Adipose tissue (tissue), 3 donors: ENCODE measurements around the gene GHR. TPM values are rescaled to one million over a fixed set of nuclear protein-coding genes. Genes with fewer than 3 reads are reported as not detected.

Experiments
- H3K27ac ChIP-seq: one replicate; pipeline ENCODE4 v1.5.1; 2013; ENCODE audit warnings: low read depth, low read length
- WGBS, 3 donors: extraction: QIAGEN DNeasy Blood & Tissue Kit; methylation state at CpG; one replicate each; pipeline ENCODE4 v1.1.7; 2013; 5-methylcytosine and 5-hydroxymethylcytosine counted together
- polyA plus RNA-seq, 3 donors: library from polyadenylated mRNA; stranded (reverse); fragments of 200-250 nt; gene quantifications; one replicate each; pipeline ENCODE4 v1.2.3, GENCODE V29; 2013
- donor health status: healthy with polysubstance abuse.
- donor health status: Bipolar disorder and iron deficiency.
- donor health status: healthy.

GHR gene
- polyA plus RNA-seq, 3 donors: 6.3 to 108 (median 49.6) TPM

DNA sequence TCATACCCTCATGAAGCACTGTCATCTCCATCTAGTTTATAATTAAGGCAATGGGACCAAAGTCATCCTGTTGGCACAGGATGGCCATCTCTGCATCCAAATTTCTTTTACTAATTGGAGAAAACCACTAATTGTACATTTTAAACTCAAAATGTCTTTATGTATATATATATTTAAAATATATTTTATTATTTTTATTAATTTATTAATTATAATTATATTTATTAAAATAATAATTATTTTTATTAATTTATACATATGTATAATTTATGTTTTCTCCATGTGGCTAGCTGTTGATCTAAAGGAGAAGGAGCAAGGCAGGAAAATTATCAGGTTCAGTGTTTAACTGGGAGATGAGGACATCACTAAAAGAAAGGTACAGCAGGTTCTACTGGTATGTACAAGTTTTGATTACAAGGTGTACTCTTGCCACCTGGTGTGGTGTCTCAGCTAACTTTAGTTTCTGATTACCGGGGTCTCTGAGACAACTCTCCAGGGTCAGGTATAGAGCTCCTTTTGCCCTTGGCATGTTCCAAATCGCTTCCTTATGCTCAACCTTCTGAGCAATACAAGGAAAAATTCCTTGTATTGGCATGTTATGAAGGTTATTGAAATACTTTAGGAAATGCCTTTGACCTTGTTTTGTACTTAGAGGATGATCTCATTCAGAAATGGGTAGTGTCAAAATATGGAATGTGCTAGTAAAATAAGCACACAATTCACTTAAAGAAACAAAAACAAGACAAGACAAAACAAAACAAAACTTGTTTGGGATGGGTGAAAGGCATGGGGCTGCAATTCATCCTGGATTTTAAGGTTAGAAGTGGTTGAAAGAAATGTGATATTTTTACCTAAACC lies 79.6 kb downstream of the GHR start:
- no peak overlapping the region for H3K27ac ChIP-seq
- WGBS, 3 donors: 63 to 72% (median 69%) methylated on average over 2 of the region's 2 CpGs

DNA sequence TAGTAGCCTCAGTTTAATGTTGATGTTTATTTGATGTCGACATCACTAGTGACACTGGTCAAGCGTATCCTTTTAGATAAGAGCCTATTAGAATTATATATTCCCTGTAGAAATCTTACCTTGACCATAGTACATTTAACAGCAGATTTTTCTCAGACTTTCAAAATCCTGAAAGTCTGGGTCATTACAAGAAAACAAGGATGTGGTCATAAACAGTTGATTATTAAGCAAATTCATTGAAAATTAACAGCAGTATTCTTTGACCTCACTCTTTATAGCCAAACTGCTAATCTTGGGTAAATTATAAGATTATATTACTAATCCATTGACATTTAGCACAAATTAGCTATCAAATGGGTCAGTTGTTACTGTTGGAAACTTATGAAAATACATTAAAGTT lies 83.4 kb downstream of the GHR start:
- no peak overlapping the region for H3K27ac ChIP-seq
- WGBS, 3 donors: 94 to 96% (median 96%) methylated on average over 2 of the region's 2 CpGs

DNA sequence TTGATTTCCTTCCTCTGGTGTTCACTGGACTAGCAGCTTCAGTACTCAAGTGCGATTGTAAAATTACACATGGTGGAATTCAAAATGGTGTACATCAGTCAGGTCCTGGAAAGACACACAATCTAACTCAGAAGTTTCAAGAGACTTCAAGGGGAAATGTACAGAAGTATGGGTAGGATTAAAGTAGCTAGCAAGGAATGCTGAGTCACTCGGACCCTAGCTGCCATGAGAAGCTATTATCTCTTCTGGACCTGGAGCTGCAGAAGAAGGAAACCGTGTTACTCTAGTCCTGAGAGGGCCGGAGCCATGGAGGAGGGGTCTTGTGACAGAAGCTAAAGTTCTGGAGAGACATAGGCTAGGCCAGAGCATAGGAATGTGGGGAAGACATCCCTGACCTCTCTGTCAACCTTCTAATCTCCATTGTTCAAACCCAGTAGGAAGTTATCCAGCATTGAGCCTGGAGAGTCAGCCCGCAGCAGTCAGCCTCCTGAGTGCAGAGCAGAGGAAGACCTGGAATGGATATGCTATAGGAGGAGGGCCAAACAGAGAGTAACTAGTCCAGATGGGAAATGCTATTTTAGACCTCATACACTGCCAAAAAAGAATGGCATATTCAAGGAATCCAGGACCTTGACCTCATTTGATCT lies 84.3 kb downstream of the GHR start:
- H3K27ac ChIP-seq: no peak overlapping the region
- WGBS, 3 donors: 65 to 68% (median 68%) methylated on average over 5 of the region's 5 CpGs

DNA sequence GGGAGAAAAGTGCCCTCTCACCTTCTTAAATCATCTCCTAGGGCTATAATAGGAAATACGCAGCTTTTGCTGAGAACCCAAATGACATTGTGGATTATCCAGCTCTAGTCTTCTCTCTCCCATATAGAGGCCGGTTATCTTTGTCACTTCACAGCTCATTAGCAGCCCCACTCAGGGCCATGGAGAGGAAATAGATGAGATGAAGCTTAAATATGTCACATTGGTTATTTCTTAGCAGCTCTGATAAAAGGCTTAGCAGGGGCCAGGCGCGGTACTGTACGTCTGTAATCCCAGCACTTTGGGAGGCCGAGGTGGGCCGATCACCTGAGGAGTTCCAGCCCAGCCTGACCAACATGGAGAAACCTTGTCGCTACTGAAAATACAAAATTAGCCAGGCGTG lies 90.0 kb downstream of the GHR start:
- no peak overlapping the region for H3K27ac ChIP-seq
- WGBS, 3 donors: 94 to 96% (median 96%) methylated on average over 9 of the region's 9 CpGs

DNA sequence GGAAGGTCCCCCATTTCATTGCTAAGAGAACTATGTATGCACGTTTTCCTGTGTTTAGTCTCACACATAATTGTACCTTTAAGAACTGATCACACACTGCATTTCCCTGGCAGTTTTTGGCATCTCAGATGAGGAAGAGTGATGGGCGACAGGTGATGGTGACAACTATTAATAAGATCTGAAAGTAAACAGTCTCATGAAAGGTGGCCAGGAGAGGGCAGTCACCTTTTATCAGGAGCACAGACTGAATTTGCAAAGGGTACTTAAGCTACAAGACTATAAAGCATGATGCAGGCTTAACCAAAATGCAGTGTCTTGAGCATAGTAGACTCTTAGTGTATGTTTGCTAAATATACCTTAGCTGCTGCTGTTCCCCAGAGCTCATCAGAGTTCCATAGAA lies 91.5 kb downstream of the GHR start:
- no peak overlapping the region for H3K27ac ChIP-seq
- WGBS, 3 donors: 39 to 70% (median 63%) methylated on average over 2 of the region's 2 CpGs

DNA sequence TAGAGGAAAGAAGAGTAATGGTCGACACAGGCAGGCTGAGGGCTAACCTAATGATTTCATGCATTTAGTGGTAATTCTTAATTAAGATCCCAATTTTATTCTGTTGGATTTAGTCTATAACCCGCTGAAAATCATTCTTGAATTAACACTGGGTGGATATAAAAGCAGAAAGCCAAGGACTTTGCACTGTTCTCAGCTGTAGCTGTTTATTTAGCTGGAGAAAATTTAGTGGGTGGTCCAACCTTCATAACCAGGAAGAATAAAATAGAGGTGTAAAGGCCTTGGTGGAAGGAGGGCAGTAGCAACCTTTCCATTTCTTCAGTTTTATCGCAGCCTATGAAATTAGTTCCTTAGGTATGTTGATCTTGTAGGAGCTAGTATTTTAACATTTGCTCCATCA lies 92.3 kb downstream of the GHR start:
- 92 to 96% (median 95%) methylated on average over 3 of the region's 3 CpGs for WGBS, 3 donors
- H3K27ac ChIP-seq: no peak overlapping the region

DNA sequence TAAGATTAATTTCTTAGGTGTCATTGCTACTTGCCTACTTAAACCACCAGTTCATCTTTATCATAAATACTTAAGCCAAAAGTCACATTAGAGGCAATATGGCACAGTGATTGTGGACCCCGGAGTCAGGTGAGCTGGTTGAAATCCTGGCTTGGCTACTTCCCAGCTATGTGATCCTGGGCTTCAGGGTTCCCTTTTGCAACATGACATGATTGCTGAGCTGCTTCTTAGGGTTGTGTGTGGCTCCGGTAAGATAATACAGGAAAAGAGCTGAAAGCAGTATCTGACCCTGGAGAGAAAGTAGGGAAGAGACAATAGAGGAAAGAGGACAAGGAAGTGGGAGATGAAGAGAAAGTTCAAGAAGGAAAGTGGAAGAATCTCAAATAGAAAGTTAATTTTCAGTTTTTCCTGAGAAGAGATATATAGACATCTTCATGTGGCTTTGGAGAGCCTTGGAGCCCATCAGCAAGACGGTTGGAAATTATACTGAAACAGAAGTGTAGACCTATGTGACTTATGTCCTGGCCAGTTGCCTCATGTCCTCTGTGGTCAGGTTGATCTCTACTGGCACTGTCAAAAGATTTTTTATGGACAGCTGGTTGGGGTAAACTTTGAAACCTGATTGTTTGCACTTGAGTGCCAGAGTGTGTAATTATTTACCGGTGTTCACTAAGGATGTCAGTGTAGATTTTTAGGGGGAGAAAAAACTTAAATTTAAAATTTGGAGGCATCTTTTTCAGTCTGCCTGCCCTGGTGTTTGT lies 93.2 kb downstream of the GHR start:
- H3K27ac ChIP-seq: no peak overlapping the region

DNA sequence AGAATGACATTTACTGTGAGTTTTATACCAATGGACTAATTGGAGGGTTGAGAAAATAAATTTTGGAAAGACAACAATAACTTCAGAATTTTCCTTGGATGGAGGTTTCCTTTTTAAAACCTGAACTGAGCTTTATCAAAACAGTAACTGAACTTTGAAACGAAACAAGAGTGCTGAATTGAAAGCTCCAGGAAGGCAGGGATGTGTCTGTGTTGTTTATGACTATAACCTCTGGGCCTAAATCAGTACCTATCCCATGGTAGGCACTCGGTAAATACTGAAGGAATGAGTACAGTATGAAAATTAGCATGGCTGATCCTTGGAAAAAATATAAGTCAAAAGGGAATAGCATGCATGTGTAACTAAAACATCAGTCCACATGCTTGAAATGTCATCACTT lies 93.9 kb downstream of the GHR start:
- 62 to 79% (median 77%) methylated on average over 2 of the region's 2 CpGs for WGBS, 3 donors
- no peak overlapping the region for H3K27ac ChIP-seq

More for the DNA sequence above, 93.2 kb downstream of the GHR start:
- 62 to 93% (median 88%) methylated on average over 4 of the region's 4 CpGs for WGBS, 3 donors

DNA sequence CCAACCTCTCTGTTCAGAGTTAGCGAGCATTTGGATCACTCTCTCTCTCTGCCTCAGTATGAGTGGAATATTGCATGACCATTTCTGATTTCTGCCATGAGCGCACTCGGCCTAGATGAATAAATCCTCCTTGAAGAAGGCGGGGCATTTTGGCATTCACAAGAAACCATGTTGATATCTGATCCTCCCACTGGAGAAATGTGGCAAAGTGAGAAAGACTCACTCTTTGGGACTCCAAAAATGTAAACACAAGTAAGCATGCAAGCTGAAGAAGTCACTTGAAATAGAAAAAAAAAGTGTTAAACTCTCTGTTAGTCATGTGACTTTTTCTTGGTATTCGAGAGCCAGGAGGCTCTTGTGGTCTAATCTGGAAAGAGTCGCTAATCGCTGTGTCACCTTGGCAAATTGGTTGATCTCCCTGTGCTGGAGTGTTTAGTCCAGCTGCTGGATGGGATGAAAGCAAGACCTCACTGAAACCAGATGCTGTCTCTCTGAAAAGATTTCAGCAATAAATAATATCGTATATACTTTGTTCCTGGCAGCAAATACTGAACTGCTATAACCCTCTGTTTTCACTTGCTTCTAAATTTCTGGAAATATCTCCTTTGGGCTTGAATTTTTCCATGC lies 95.5 kb downstream of the GHR start:
- H3K27ac ChIP-seq: no peak overlapping the region
- WGBS, 3 donors: 54 to 78% (median 59%) methylated on average over 8 of the region's 8 CpGs

DNA sequence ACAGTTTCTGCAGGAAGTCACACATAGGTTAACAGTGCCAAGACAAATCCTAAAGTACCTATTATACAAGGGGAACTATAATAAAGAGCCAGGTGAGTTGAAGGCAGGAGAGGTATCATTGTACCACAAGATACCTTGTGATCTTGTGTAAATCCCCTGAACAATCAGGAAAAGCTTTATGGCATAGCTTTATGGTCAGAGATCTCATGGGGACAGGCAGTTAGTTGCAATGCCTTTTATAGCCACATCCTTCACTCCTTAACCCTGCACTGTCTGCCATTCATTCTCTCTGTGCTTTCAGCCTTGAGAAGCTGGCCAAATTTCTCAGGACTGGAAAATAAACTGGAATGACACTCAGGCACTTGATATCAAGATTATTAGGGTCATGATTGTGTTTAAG lies 97.0 kb downstream of the GHR start:
- no peak overlapping the region for H3K27ac ChIP-seq

DNA sequence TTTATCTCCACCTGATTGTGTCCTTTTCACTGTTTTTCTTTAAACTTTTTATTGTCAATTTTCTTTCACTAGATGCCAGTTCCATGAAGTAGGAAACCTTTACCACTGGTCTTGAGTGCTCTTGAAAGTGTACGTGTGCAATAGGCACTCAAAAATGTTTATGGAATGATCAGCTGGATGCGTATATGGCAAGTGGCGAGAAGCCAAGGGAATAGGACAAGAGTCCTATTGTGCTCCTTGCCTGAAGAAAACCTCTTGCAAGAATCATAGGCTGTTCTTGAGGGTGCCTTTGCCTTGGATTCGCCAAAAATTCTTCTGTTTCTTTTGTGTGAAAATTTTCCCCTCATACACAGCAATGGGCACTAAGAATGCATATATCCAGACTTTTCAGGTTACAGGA lies 97.7 kb downstream of the GHR start:
- no peak overlapping the region for H3K27ac ChIP-seq
- 85 to 93% (median 88%) methylated on average over 4 of the region's 4 CpGs for WGBS, 3 donors

DNA sequence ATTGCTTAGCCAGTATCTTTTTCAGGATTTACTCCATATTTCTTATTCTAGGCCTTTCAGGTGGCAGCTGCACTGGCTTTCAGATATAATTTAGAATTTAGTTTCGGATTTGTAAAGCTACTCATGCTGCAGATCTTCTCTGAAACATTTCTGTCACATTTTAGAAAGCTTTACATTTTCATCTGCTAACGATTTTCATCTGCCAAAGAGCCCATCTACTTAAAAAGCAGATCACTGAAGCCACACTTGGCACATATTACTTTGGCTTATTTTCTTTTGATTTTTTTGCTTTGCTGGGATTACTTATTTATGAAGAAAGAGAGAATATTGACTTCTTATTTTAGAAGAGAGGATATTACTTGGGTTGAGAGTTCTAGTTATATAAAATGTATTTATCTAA lies 98.2 kb downstream of the GHR start:
- WGBS, 3 donors: 77 to 81% (median 79%) methylated on average over 2 of the region's 2 CpGs
- no peak overlapping the region for H3K27ac ChIP-seq

DNA sequence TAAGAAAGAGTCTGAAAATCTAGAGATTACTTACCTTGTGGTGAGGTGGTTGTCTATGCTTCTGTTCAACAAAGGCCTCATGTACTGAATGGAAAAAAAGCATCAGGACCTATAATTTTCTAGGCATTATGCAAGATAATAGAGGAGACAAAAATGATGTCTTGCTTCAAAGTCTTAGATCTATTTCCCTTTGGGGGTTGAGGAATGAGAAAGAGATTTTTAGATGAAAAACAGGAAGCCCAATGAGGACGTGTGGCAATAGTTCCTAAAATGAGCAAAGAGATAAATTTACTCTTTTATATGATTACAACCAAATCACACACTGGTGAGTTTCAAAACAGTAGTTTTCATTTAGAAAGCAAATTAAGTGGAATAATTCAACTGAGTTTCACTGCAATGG lies 99.5 kb downstream of the GHR start:
- H3K27ac ChIP-seq: no peak overlapping the region
- WGBS, 3 donors: 14 to 52% (median 22%) methylated on average over 1 of the region's 1 CpG

DNA sequence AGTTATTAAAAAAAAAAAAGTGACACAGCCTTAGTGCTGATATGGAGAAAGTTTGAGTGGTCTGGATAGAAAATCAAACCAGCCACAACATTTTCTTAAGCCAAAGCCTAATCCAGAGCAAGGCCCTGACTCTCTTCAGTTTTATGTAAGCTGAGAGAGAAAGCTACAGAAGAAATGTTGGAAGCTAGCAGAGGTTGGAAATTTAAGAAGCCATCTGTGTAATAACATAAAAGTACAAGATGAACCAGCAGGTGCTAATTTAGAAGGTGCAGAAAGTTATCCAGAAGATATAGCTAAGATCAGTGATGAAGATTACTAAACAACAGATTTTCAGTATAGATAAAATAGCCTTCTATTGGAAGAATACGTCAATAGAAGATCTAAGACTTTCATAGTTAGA lies 102.9 kb downstream of the GHR start:
- WGBS, 3 donors: 94 to 99% (median 95%) methylated on average over 1 of the region's 1 CpG
- H3K27ac ChIP-seq: no peak overlapping the region

DNA sequence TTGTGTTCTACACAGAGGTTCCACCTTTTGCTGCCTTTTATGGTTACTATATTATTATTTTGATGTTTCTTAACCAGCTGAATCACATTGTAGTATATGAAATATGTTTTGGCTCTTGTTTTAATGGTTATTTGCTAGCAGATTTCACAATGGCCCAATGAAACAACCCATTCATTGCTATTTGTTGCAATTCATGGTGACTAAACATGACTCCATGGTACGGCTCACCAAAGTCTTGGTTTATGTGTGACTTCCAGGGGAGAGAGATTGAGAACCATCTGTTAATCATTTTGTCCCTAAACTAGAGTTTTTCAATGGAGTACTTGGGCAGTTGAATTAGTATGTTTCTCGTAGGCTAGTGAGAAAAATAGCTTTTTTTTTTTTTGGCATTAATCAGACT lies 108.4 kb downstream of the GHR start:
- 59 to 98% (median 75%) methylated on average over 2 of the region's 2 CpGs for WGBS, 3 donors
- H3K27ac ChIP-seq: no peak overlapping the region

DNA sequence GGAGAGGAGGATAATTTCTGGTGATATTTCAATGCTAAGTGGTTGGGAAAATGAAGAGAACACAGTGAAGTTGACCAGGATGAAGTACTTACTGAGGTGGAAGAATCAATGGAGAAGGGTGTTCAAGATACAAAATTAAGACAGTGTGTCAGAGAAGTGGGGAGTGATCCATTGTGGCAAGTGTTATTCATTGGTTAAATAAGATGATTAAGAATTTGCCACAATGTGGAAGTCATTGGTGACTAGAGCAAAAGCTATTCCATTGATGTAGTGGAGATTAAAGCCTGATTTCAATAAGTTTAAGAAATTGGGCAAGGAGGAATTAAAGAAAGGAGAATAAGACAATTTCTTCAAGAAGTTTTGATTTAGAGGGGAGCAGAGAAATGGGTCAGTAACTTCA lies 118.9 kb downstream of the GHR start:
- no peak overlapping the region for H3K27ac ChIP-seq

DNA sequence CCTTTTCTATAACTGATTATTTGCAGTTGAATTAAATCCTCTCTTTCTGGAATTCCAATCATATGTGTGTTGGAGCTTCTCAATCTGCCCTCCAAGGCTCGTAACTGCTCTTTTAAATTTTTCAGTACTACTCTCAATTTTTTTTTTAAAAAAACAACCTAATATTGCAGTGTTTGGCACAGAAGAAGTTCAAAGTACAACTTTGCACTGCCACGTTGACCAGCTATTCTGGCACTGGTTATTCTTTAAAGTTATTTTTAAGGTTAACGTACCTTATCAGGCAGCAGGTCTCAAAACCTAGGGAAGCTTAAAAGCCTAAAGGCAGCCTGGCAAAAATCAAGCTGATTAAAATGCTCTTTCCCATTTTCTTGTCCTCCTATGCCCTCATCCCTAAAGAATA lies 120.5 kb downstream of the GHR start:
- WGBS, 3 donors: 34 to 78% (median 75%) methylated on average over 3 of the region's 3 CpGs
- no peak overlapping the region for H3K27ac ChIP-seq

DNA sequence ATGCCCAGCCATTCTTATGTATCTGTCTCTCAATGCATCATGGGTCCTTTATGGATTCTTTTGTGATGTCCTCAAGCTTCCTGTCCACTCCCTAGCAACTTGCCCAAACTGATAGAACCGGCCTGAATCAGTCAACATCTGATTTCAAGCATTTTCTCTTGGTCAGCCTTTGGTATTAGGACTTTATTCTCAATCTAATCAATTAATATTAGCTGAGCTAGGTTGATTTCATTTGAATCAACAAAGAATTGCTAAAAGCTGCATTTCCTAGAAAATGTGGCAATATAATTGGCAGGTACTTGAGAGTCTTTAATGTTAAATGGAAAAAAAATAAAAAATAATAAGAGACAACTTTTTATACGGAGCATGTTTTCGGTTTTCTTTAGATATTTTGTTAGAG lies 121.8 kb downstream of the GHR start:
- 90 to 96% (median 93%) methylated on average over 3 of the region's 3 CpGs for WGBS, 3 donors
- no peak overlapping the region for H3K27ac ChIP-seq

DNA sequence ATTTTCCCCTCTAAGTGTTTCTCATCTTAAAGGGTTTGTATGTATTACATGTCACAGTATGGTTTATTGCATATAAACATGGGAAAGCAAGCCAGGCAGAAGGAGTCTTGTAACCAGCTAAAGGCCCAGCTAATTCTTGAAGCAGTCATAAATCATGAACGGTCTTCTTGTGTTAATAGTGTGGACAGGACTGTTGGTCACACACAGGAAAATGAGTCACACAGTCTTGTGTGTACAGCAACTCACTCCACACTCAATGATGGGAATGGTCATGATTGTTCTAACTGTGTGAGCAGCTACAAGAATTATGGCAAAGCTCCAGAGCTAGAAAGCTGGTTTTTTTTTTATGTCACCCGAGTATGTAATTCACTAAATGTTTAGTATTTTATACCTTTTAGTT lies 123.9 kb downstream of the GHR start:
- no peak overlapping the region for H3K27ac ChIP-seq
- 46 to 59% (median 57%) methylated on average over 2 of the region's 2 CpGs for WGBS, 3 donors
